H1 (cell line): ENCODE measurements around the gene RREB1. TPM values are rescaled to one million over a fixed set of nuclear protein-coding genes. Genes with fewer than 3 reads are reported as not detected.

Source experiments
- ATF2 ChIP-seq: IDR thresholded peaks from 2 replicates; pipeline ENCODE4 v1.6.1; 2012; ENCODE audit warnings: low read length, inconsistent platforms
- SRF ChIP-seq: IDR thresholded peaks from 2 replicates; pipeline ENCODE4 v1.6.1; 2011; ENCODE audit warnings: mild to moderate bottlenecking, low read depth, low read length, moderate library complexity
- TAF7 ChIP-seq: optimal IDR thresholded peaks from 2 replicates; pipeline ENCODE3; 2011; ENCODE audit warnings: low read depth, mild to moderate bottlenecking, inconsistent platforms, low read length, moderate library complexity, borderline replicate concordance
- polyA plus RNA-seq, 7 experiments: library from polyadenylated mRNA; depleted of rRNA in 3 of 7; stranded (reverse) in 5 of 7; unstranded in 2 of 7; fragments of >200 nt in 5 of 7; fragments of 200-250 nt in 2 of 7; gene quantifications; 1 replicate in 5 of 7; 2 replicates in 1 of 7; 4 replicates in 1 of 7; pipeline versions ENCODE4 v1.2.1 to v1.2.3, GENCODE V29; 2011 to 2013; ENCODE audit warnings: missing spikeins in 2 of 7, mixed read lengths in 2 of 7
- total RNA-seq: library from RNA; stranded (reverse); fragmentation: NEBNext Ultra II Directional; extraction: Animal tissue kit (Norgen Biotek cat#: 25700); gene quantifications from 2 replicates; pipeline ENCODE4 v1.2.1, GENCODE V29; 2021

The RREB1 gene
- total and polyA plus RNA-seq, 2 of the 8 experiments (the other 6 are each of a cell fraction or from before 2014, with no cell fraction given): 3.9 to 34.7 TPM

- TF ChIP-seq ATF2: no peak
- no peak for TF ChIP-seq TAF7
- no peak for TF ChIP-seq SRF
- TF ChIP-seq, all 59 proteins: peak for 0
These were observed 162.8 kb downstream of the RREB1 start (continued) for GRCh38 chr6:7270320-7271204.
